ENCODE data around the gene KLHL7.
A peak's percentile ranks its signal among the peaks of the same experiment; 100 is the strongest.

DNA sequence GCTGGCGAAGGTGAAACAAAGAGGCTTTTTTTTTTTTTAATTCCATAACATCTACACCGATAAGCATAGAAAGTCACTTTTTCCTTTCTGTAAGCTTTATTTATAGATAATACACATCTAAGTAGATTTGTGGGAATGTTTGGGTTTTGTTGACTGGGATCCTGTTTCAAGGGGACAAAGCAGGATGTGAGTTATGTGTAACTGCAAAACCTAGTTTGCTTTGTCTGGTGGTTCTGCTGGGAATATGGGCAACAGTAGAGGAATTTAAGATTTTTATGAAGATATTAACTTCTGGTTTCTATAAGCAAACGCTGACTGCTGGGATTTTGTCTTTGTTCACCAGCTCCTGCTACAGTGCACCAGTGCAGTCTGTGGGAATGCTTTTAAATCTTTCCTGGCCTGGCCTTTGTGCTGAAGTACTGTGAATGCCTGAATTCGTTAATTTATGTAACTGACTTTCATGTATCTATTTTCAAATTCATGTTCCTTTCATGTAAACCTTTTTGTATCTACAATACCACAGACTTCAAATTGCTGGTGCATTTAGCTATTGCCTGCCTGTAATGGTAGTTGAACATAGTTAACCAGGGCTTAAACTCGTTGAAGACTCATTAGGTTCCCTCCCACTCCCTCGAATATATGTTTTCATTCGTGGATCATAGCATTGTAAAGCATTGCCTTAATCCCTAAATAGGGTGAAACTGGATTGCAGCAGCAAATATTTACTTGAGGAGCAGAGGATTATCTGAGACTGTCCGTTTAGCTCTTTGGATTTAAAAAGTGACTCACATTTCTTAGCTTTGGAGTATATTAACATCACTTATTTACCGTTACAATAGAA lies 1.5 kb downstream of the KLHL7 start:
- TF ChIP-seq, protein P1, sequence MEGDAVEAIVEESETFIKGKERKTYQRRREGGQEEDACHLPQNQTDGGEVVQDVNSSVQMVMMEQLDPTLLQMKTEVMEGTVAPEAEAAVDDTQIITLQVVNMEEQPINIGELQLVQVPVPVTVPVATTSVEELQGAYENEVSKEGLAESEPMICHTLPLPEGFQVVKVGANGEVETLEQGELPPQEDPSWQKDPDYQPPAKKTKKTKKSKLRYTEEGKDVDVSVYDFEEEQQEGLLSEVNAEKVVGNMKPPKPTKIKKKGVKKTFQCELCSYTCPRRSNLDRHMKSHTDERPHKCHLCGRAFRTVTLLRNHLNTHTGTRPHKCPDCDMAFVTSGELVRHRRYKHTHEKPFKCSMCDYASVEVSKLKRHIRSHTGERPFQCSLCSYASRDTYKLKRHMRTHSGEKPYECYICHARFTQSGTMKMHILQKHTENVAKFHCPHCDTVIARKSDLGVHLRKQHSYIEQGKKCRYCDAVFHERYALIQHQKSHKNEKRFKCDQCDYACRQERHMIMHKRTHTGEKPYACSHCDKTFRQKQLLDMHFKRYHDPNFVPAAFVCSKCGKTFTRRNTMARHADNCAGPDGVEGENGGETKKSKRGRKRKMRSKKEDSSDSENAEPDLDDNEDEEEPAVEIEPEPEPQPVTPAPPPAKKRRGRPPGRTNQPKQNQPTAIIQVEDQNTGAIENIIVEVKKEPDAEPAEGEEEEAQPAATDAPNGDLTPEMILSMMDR (IDR thresholded peaks at IDR 0.05; ENCODE audit: poor library complexity, severe bottlenecking): no peak
- no peak for TF ChIP-seq EZH2 (IDR thresholded peaks at IDR 0.05; ENCODE audit: borderline replicate concordance, insufficient read depth, low read length, poor library complexity, severe bottlenecking)
- TF ChIP-seq REST (IDR thresholded peaks at IDR 0.05; ENCODE audit: borderline replicate concordance): peak; percentile 13
- TF ChIP-seq EP300 (conservative IDR thresholded peaks at IDR 0.05; ENCODE audit: poor library complexity, severe bottlenecking): no peak

Measured in neural cell (in vitro differentiated cells).